Measurements from ENCODE around the gene GPR179. TPM values are rescaled to one million over a fixed set of nuclear protein-coding genes. Genes with fewer than 3 reads are reported as not detected.

GPR179 gene
- 1 to 10 TPM in 1 of 4 donors, under 1 TPM in 2, not detected in 1; 0.12 to 5.3 (median 0.97) TPM for total RNA-seq

- no peak for TF ChIP-seq CTCF (IDR thresholded peaks at IDR 0.05)
- intact Hi-C loops (cut with DNase I; ENCODE audit: low total_unique reads), result no loop called here
Measured at GRCh38 chr17:38343608-38344419, at the start of gene GPR179. Gene GPR179 (minus strand): TSS chr17:38343956. CDS start chr17:38343789, 167 bp downstream.

DNA sequence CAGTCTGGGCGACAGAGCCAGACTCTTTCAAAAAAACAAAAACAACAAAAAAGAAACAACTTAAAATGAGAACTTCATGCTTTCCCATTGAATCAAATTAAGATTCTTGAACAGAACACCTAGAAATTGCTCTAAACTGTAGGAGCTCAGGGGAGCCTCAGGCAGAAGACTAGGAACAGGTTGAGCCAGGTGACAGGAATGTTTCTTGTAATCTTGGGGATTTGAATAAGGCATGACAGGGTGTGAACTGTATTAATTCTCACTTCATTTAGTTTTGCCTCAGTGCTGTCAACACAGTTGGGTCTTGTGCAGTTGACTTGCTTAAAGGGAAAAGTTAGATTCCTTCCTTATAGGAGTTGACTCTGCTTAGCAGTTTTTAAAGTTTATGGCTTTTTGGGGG is 35.7 kb upstream of the GPR179 start:
- no peaks in the 10 kb centered on the region for H3K4me1 ChIP-seq
- H3K36me3 ChIP-seq, result no peaks in the 10 kb centered on the region
- TF ChIP-seq POLR2A (IDR thresholded peaks at IDR 0.05), result no peak
- TF ChIP-seq CTCF (IDR thresholded peaks at IDR 0.05), result no peak
- no peaks in the 10 kb centered on the region for H3K9me3 ChIP-seq
- no peak overlapping the region for H3K27ac ChIP-seq
- intact Hi-C loops (cut with DNase I; ENCODE audit: low total_unique reads), result no loop called here
- no peak overlapping the region for H3K4me3 ChIP-seq
- no peak for DNase-seq
- H3K27me3 ChIP-seq, result no peaks in the 10 kb centered on the region

More at GRCh38 chr17:38343608-38344419, at the start of gene GPR179:
- no peak for DNase-seq
- no peak within 1 kb of the TSS for H3K27ac ChIP-seq
- H3K4me1 ChIP-seq, result no peaks in the 10 kb centered on the region
- H3K27me3 ChIP-seq, result no peaks in the 10 kb centered on the region
- H3K4me3 ChIP-seq, result no peak within 1 kb of the TSS
- H3K9me3 ChIP-seq, result no peaks in the 10 kb centered on the region
- H3K36me3 ChIP-seq, result no peaks in the 10 kb centered on the region

DNA sequence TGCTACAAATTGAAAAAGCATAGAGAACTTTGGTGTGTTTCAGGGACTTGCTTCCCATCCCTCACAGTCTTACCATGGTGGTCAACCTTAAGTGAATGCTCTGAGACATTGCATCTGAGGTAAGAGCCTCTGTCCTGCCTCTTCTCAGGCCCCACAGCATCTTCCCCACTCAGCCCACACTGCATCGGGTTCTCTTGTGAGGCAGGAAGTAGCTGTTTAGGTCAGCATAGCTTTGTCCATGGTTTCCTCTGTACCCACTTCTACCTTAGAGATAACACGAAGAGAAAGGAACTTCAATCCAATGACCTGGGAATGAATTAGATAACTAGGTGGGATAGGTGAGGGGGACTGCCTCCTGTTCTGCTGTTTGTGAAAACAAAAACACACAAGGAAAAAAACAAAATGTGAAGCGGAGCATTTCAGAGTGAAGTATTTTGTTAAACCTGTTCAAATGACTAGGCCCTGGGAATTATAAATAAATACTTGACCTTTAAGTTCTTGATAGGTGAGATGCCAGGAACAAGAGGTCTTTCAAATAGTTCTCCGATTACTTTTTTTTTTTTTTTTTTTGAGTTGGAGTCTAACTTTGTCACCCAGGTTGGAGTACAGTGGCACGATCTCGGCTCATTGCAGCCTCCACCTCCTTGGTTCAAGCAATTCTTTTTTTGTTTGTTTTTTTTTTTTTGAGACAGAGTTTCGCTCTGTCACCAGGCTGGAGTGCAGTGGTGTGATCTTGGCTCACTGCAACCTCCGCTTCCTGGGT is 25.5 kb upstream of the GPR179 start:
- DNase-seq, result no peak
- intact Hi-C loops (cut with DNase I; ENCODE audit: low total_unique reads), result no loop called here
- no peaks in the 10 kb centered on the region for H3K27me3 ChIP-seq
- peaks cover 0 to 2% of the 10 kb centered on the region in 2 donors for H3K36me3 ChIP-seq
- no peaks in the 10 kb centered on the region for H3K4me1 ChIP-seq
- no peak for TF ChIP-seq POLR2A (IDR thresholded peaks at IDR 0.05)
- no peak for TF ChIP-seq CTCF (IDR thresholded peaks at IDR 0.05)
- no peaks in the 10 kb centered on the region for H3K9me3 ChIP-seq
- no peak overlapping the region for H3K27ac ChIP-seq
- H3K4me3 ChIP-seq, result no peak overlapping the region

GRCh38 chr17:38364741-38365140 is 21.0 kb upstream of the GPR179 start:
- Histone ChIP-seq H3K27me3 (no peaks in the 10 kb centered on the region), H3K4me1 (no peaks in the 10 kb centered on the region), H3K36me3 (no peaks in the 10 kb centered on the region), H3K9me3 (no peaks in the 10 kb centered on the region), H3K4me3 (no peak overlapping the region), H3K27ac (no peak overlapping the region)
- no peak for DNase-seq
- intact Hi-C loops (cut with DNase I; ENCODE audit: low total_unique reads), result no loop called here
- TF ChIP-seq POLR2A (IDR thresholded peaks at IDR 0.05), result no peak
- TF ChIP-seq CTCF (IDR thresholded peaks at IDR 0.05), result no peak

GRCh38 chr17:38363016-38363415 is 19.3 kb upstream of the GPR179 start:
- TF ChIP-seq CTCF (IDR thresholded peaks at IDR 0.05), result no peak
- no peak for TF ChIP-seq POLR2A (IDR thresholded peaks at IDR 0.05)
- no peak for DNase-seq
- intact Hi-C loops (cut with DNase I; ENCODE audit: low total_unique reads), result no loop called here
- no peaks in the 10 kb centered on the region for H3K9me3 ChIP-seq
- no peak overlapping the region for H3K4me3 ChIP-seq
- H3K27me3 ChIP-seq, result no peaks in the 10 kb centered on the region
- H3K4me1 ChIP-seq, result peaks cover 0 to 2% of the 10 kb centered on the region in 2 donors
- no peaks in the 10 kb centered on the region for H3K36me3 ChIP-seq
- H3K27ac ChIP-seq, result no peak overlapping the region

All from uterus (tissue), 4 donors.